Breast epithelium (tissue), 3 donors: ENCODE data around the gene CASP5.

Experiments used
- CTCF ChIP-seq, 3 donors: fragments of 450-650 bp; IDR thresholded peaks; one replicate each; pipeline ENCODE4 v1.5.1; 2016 to 2017; ENCODE audit warnings: antibody characterized with exemption in 3 of 3, mild to moderate bottlenecking in 3 of 3, moderate library complexity in 3 of 3
- POLR2A ChIP-seq: fragments of 450-650 bp; IDR thresholded peaks from one replicate; pipeline ENCODE4 v1.6.1; 2016; ENCODE audit warnings: antibody characterized with exemption, mild to moderate bottlenecking, moderate library complexity

- TF ChIP-seq CTCF (IDR thresholded peaks at IDR 0.05), result no peak
- TF ChIP-seq POLR2A, result no peak
Measured at GRCh38 chr11:105071089-105071732, 48.2 kb upstream of the CASP5 start.
